Spleen (tissue), 11 donors: ENCODE data around the gene PRKCE. TPM values are rescaled to one million over a fixed set of nuclear protein-coding genes. Genes with fewer than 3 reads are reported as not detected.

Experiments
- DNase-seq: peaks from one replicate; pipeline ENCODE4 v3.0.0-alpha.2; 2020
- H3K27ac ChIP-seq, 8 donors: fragments of 200-600 bp; sonication (generic) in 7 of 8; 1 replicate in 4 of 8; 2 replicates in 4 of 8; pipeline versions ENCODE4 v1.5.0 to v1.8.0; 2016 to 2021; ENCODE audit warnings: inconsistent platforms in 4 of 8, mild to moderate bottlenecking in 4 of 8, moderate library complexity in 1 of 8
- H3K27me3 ChIP-seq, 7 donors: fragments of 200-600 bp; sonication (generic) in 6 of 7; replicated peaks in 1 of 7; 1 replicate in 4 of 7; 2 replicates in 3 of 7; pipeline versions ENCODE4 v1.5.0 to v1.8.0; 2016 to 2021; ENCODE audit warnings: inconsistent platforms in 3 of 7, mild to moderate bottlenecking in 1 of 7
- H3K36me3 ChIP-seq, 6 donors: fragments of 200-600 bp; sonication (generic) in 5 of 6; 1 replicate in 4 of 6; 2 replicates in 2 of 6; pipeline versions ENCODE4 v1.5.0 to v1.8.0; 2016 to 2021; ENCODE audit warnings: inconsistent platforms in 2 of 6
- H3K4me1 ChIP-seq, 6 donors: fragments of 200-600 bp; sonication (generic) in 5 of 6; 1 replicate in 3 of 6; 2 replicates in 3 of 6; pipeline versions ENCODE4 v1.5.0 to v1.8.0; 2016 to 2021; ENCODE audit warnings: inconsistent platforms in 3 of 6
- H3K4me3 ChIP-seq, 8 donors: fragments of 200-600 bp; sonication (generic) in 7 of 8; 1 replicate in 4 of 8; 2 replicates in 4 of 8; pipeline versions ENCODE4 v1.5.0 to v1.8.0; 2016 to 2021; ENCODE audit warnings: inconsistent platforms in 4 of 8, mild to moderate bottlenecking in 4 of 8, moderate library complexity in 2 of 8
- H3K9me3 ChIP-seq, 8 donors: fragments of 200-600 bp; sonication (generic) in 7 of 8; 1 replicate in 4 of 8; 2 replicates in 4 of 8; pipeline versions ENCODE4 v1.5.0 to v1.8.0; 2016 to 2021; ENCODE audit warnings: inconsistent platforms in 4 of 8
- POLR2A ChIP-seq, 3 donors: fragments of 450-650 bp; IDR thresholded peaks; one replicate each; pipeline ENCODE4 v1.5.1; 2017; ENCODE audit warnings: antibody characterized with exemption in 3 of 3, mild to moderate bottlenecking in 1 of 3
- POLR2AphosphoS5 ChIP-seq, 3 donors: sonication (generic); formaldehyde crosslinking; IDR thresholded peaks; one replicate each; pipeline ENCODE4 v1.5.1; 2017; ENCODE audit warnings: antibody characterized with exemption in 3 of 3
- WGBS, 5 donors: extraction: QIAGEN DNeasy Blood & Tissue Kit in 3 of 5; methylation state at CpG; one replicate each; pipeline versions ENCODE4 v1.1.5 to v1.1.7; 2013 to 2018; 5-methylcytosine and 5-hydroxymethylcytosine counted together
- intact Hi-C: fragments of 100-400 bp; cut with DNase I; formaldehyde crosslinking; loops from one replicate; pipeline ENCODE4 v1.15.0; 2023; ENCODE audit warnings: low total_unique reads
- polyA plus RNA-seq, 3 donors: library from polyadenylated mRNA; stranded (reverse); fragments of 200-250 nt; gene quantifications; one replicate each; pipeline ENCODE4 v1.2.1, GENCODE V29; 2013
- total RNA-seq, 7 donors: library from RNA; depleted of rRNA in 3 of 7; stranded (reverse); fragments of >200 nt in 3 of 7; fragmentation: NEBNext Ultra II Directional in 4 of 7; extraction: Animal tissue kit (Norgen Biotek cat#: 25700) in 4 of 7; gene quantifications; one replicate each; pipeline versions ENCODE4 v1.1.0 to v1.2.1, GENCODE V29; 2016 to 2021
- TF ChIP-seq, protein P1 (sequence below), 11 experiments: fragments of 200-600 bp in 7 of 11; fragments of 450-650 bp in 4 of 11; sonication (generic) in 4 of 11; IDR thresholded peaks in 8 of 11; conservative IDR thresholded peaks in 3 of 11; 1 replicate in 7 of 11; 2 replicates in 4 of 11; pipeline versions ENCODE4 v1.4.0 to v1.8.0; 2016 to 2021; ENCODE audit warnings: antibody characterized with exemption in 11 of 11, inconsistent platforms in 4 of 11, mild to moderate bottlenecking in 1 of 11
- donor health status: healthy with polysubstance abuse.
- donor health status: DM: no; HTN: no; CAD: no; lungs with moderate emphysema.
- donor health status: DM: no; HTN: no; CAD: no.
- donor health status: Bipolar disorder and iron deficiency.
- donor health status: healthy.
- donor health status: DM: no; HTN: no; CAD: no.
- donor health status: DM: yes; HTN: yes; CAD: no.

Gene PRKCE
- total and polyA plus RNA-seq, 10 donors: 2.5 to 43.6 (median 18.8) TPM

DNA sequence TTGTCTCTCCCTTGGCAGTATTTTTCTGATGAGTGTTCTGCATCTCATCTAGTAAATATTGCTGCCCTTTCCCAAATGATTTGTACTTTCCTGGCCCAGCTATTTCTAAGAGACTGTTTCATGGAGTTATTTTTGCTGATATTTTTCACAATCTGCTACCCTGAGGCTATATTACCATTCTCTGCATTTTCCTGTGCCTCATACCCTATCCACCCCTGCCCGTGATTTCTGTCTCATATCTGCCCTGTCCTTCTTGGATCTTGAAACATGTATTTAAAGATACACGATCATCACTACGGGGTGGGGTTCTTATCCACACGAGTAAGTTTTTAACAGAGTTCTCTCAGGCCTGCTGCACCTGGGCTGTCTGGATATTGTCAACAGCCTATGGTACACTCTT lies 556.1 kb downstream of the PRKCE start:
- H3K27me3 ChIP-seq: no peaks in the 10 kb centered on the region
- WGBS, 5 donors: 87 to 90% (median 89%) methylated on average over 4 of the region's 4 CpGs

DNA sequence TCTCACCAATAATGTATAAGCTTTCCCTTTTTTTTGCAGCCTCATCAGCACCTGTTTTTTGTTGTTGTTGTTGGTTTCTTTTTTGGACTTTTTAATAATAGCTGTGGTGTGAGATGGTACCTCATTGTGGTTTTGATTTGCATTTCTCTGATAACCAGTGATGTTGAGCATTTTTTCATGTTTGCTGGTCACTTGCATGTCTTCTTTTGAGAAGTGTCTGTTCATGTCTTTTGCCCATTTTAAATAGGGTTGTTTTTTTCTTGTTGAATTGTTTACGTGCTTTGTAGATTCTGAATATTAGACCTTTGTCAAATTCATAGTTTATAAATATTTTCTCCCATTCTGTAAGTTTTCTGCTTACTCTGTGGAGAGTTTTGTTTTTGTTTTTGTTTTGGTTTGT lies 557.3 kb downstream of the PRKCE start:
- Histone ChIP-seq H3K9me3 (peaks cover 0 to 35% (median 21%) of the 10 kb centered on the region in 8 donors), H3K27me3 (no peaks in the 10 kb centered on the region), H3K4me1 (no peaks in the 10 kb centered on the region), H3K4me3 (no peak overlapping the region), H3K36me3 (no peaks in the 10 kb centered on the region), H3K27ac (no peak overlapping the region)
- TF ChIP-seq, protein P1, sequence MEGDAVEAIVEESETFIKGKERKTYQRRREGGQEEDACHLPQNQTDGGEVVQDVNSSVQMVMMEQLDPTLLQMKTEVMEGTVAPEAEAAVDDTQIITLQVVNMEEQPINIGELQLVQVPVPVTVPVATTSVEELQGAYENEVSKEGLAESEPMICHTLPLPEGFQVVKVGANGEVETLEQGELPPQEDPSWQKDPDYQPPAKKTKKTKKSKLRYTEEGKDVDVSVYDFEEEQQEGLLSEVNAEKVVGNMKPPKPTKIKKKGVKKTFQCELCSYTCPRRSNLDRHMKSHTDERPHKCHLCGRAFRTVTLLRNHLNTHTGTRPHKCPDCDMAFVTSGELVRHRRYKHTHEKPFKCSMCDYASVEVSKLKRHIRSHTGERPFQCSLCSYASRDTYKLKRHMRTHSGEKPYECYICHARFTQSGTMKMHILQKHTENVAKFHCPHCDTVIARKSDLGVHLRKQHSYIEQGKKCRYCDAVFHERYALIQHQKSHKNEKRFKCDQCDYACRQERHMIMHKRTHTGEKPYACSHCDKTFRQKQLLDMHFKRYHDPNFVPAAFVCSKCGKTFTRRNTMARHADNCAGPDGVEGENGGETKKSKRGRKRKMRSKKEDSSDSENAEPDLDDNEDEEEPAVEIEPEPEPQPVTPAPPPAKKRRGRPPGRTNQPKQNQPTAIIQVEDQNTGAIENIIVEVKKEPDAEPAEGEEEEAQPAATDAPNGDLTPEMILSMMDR (IDR thresholded peaks at IDR 0.05 in 8 of 11, conservative IDR thresholded peaks at IDR 0.05 in 3 of 11): no peak
- no peak for TF ChIP-seq POLR2AphosphoS5 (IDR thresholded peaks at IDR 0.05)
- no peak for TF ChIP-seq POLR2A (IDR thresholded peaks at IDR 0.05)
- DNase-seq: no peak
- WGBS, 5 donors: 87 to 100% (median 92%) methylated on average over 1 of the region's 1 CpG
- intact Hi-C loops: no loop called here

More for the DNA sequence above, 556.1 kb downstream of the PRKCE start:
- Histone ChIP-seq H3K4me1 (no peaks in the 10 kb centered on the region), H3K9me3 (peaks cover 0 to 32% (median 20%) of the 10 kb centered on the region in 8 donors), H3K4me3 (no peak overlapping the region), H3K27ac (no peak overlapping the region), H3K36me3 (no peaks in the 10 kb centered on the region)
- intact Hi-C loops: no loop called here
- TF ChIP-seq POLR2AphosphoS5 (IDR thresholded peaks at IDR 0.05) (no peak), POLR2A (IDR thresholded peaks at IDR 0.05) (no peak)
- TF ChIP-seq, protein P1 (IDR thresholded peaks at IDR 0.05 in 8 of 11, conservative IDR thresholded peaks at IDR 0.05 in 3 of 11): no peak
- DNase-seq: no peak

DNA sequence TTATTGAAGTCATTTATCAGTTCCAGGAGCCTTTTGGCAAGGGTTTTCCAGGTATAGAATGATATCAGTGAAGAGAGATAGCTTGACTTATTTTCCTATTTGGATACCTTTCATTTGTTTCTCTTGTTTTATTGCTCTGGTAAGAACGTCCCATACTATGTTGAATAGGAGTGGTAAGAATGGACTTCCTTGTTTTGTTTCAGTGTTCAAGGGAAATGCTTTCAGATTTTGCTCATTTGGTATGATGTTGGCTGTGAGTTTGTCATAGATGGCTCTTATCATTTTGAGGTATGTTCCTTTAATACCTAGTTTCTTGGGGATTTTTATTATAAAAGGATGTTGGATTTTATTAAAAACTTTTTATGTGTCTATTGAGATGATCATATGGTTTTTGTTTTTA lies 558.6 kb downstream of the PRKCE start:
- Histone ChIP-seq H3K36me3 (no peaks in the 10 kb centered on the region), H3K27ac (no peak overlapping the region), H3K9me3 (peaks cover 0 to 47% (median 32%) of the 10 kb centered on the region in 8 donors), H3K27me3 (no peaks in the 10 kb centered on the region), H3K4me1 (no peaks in the 10 kb centered on the region), H3K4me3 (no peak overlapping the region)
- DNase-seq: no peak
- intact Hi-C loops: no loop called here
- TF ChIP-seq, protein P1 (IDR thresholded peaks at IDR 0.05 in 8 of 11, conservative IDR thresholded peaks at IDR 0.05 in 3 of 11): no peak
- TF ChIP-seq POLR2AphosphoS5 (IDR thresholded peaks at IDR 0.05) (no peak), POLR2A (IDR thresholded peaks at IDR 0.05) (no peak)
- WGBS, 5 donors: 56 to 84% (median 80%) methylated on average over 1 of the region's 1 CpG

DNA sequence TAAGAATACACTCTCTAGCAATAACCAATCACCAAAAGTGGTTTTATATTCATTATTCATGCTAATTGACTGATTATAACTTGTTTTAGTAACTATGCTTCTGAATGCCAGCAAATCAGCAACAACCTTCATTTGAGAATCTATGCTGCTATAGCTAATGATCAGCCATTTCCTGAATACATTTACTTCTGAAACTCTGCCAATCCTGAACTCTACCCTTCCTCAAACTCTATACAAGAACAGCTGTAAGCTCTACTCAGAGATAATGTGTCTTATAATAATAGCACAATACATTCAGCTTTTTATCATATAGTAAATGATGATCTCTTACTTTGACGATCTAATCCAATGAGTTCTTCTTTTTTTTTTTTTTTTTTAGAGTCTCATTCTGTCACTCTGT lies 560.0 kb downstream of the PRKCE start:
- Histone ChIP-seq H3K4me3 (no peak overlapping the region), H3K27ac (no peak overlapping the region), H3K9me3 (peaks cover 0 to 56% (median 35%) of the 10 kb centered on the region in 8 donors), H3K4me1 (no peaks in the 10 kb centered on the region), H3K27me3 (no peaks in the 10 kb centered on the region), H3K36me3 (no peaks in the 10 kb centered on the region)
- intact Hi-C loops: no loop called here
- WGBS, 5 donors: 73 to 88% (median 83%) methylated on average over 1 of the region's 1 CpG
- no peak for TF ChIP-seq POLR2AphosphoS5 (IDR thresholded peaks at IDR 0.05)
- TF ChIP-seq POLR2A (IDR thresholded peaks at IDR 0.05): no peak
- TF ChIP-seq, protein P1 (IDR thresholded peaks at IDR 0.05 in 8 of 11, conservative IDR thresholded peaks at IDR 0.05 in 3 of 11): no peak
- no peak for DNase-seq
